ENCODE measurements around the gene PEX14.

The PEX14 gene

DNA sequence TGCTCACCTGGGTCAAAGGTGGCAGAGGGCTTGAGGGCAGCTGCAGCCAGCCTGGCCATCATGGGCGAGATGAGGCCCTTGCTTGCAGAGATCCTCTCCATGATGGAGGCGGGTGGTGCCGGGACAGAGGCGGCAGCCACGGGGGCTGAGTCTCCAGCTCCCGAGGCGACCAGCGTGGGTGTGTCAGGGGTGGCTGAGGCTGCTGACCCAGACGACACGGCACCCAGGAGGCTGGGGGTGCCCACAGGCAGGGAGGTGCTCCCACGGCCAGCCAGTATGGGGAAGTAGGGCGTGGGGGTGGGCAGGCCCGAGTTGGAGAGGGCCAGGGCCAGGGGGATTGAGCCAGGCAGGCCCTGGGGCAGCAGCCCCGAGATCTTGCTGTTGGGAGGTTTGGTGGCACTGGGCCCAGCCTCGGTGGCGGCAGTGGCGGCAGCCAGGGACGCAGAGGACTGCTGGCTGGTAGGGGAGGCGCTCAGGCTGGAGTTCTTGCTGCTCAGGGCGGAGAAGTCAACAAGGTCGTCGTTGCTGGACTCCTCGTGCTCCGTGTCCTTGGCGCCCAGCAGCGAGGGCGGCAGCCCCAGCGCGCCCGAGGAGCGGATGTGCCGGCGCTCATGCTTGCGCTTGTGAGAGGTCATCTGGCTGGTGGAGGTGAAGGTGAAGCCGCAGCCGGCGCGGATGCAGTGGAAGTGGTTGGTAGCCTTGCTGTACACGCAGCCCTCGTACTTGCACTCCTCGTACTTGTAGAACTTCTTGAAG lies 178.8 kb downstream of the PEX14 start:
- H3K27me3 ChIP-seq (ENCODE audit: control insufficient read depth, insufficient read depth, low read length) = peaks cover 37% of the 10 kb centered on the region
- peaks cover 21% of the 10 kb centered on the region for H3K4me1 ChIP-seq (ENCODE audit: control insufficient read depth, low read depth, low read length)
- no peak overlapping the region for H3K4me3 ChIP-seq (ENCODE audit: low read length)
- no peak overlapping the region for H3K27ac ChIP-seq (ENCODE audit: low read length)
- no peaks in the 10 kb centered on the region for H3K9me3 ChIP-seq (ENCODE audit: control insufficient read depth, low read depth, low read length)
- no peaks in the 10 kb centered on the region for H3K36me3 ChIP-seq (ENCODE audit: control insufficient read depth, low read depth, low read length)
- no peak overlapping the region for H3K9ac ChIP-seq (ENCODE audit: low read length)

DNA sequence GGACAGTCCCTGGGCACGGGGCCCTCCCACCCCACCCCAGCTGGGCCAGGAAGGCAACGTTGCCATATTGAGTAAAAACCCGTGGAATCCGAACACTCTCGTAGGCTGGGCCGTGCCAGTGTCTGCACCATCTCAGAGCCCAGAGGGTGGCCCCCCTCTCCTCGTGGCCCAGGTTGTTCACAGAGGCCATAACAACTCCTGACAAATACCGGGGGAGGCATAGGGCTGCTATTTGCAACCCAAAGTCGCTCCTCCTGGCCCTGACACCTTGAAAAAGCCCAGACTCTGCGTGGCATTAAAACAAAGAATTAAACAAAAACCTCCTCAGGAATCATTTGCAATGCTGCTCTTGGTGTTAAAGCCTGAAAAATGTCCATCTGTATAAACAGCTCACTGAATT lies 180.3 kb downstream of the PEX14 start:
- Histone ChIP-seq H3K27me3 (ENCODE audit: control insufficient read depth, insufficient read depth, low read length) (peaks cover 25% of the 10 kb centered on the region), H3K9me3 (ENCODE audit: control insufficient read depth, low read depth, low read length) (no peaks in the 10 kb centered on the region), H3K9ac (ENCODE audit: low read length) (no peak overlapping the region), H3K4me3 (ENCODE audit: low read length) (no peak overlapping the region), H3K27ac (ENCODE audit: low read length) (no peak overlapping the region), H3K36me3 (ENCODE audit: control insufficient read depth, low read depth, low read length) (no peaks in the 10 kb centered on the region), H3K4me1 (ENCODE audit: control insufficient read depth, low read depth, low read length) (peaks cover 12% of the 10 kb centered on the region)

DNA sequence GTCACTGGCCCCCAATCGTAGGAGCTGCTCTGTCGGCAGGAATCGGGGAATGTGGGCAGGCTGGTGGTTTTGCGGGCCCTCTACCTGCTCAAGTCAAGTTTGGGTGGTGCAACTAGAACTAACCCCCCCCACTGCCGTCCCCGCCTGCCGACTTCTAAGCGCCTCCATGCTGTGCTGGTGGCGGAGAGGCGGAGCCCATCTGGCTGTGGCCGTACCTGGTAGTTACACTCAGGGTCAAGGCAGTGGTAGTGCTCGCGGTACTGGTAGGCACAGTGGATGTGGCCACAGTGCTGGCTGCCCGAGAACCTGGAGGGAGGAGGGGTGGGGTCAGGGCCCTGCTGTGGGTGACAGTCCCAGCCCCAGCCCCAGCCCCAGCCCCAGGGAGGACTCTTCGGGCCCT lies 181.7 kb downstream of the PEX14 start:
- H3K27me3 ChIP-seq (ENCODE audit: control insufficient read depth, insufficient read depth, low read length) = peaks cover 11% of the 10 kb centered on the region
- no peak overlapping the region for H3K27ac ChIP-seq (ENCODE audit: low read length)
- no peak overlapping the region for H3K4me3 ChIP-seq (ENCODE audit: low read length)
- H3K9ac ChIP-seq (ENCODE audit: low read length) = no peak overlapping the region
- peaks cover 6% of the 10 kb centered on the region for H3K4me1 ChIP-seq (ENCODE audit: control insufficient read depth, low read depth, low read length)
- no peaks in the 10 kb centered on the region for H3K36me3 ChIP-seq (ENCODE audit: control insufficient read depth, low read depth, low read length)
- H3K9me3 ChIP-seq (ENCODE audit: control insufficient read depth, low read depth, low read length) = no peaks in the 10 kb centered on the region

DNA sequence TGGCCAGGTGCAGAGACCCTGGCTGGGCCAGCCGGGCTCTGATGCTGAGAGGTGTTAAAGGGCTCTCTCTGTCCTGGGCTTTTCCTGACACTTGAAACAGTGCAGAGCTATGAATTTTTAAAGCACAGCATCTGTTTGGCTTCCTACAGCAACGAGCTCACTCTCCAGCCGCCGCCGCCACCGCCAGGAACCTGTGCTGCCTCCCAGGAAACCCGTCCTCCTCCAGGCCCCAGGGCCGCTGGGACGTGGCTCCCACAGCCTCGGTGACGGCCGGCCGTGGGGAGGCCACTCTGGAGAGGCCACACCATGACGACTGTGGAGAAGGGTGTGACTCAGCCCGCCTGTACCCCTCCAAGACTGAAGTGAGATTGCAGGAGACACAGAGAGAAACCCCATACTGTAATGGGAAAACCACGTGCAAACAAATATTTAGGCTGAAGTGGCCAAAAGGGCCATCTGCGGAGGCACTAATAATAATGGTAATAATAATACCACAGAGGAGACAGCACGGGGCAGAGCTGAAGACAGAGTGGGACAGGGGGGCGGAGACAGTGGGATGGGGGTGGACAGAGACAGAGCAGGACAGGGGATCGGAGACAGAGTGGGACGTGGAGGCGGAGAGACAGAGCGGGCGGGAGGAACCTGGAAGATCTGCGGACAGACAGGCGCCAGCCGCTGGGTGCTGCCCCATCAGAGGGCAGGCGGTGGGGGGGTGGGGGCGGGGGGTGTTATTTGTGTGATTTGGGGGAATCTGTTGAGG lies 182.5 kb downstream of the PEX14 start:
- no peak overlapping the region for H3K27ac ChIP-seq (ENCODE audit: low read length)

DNA sequence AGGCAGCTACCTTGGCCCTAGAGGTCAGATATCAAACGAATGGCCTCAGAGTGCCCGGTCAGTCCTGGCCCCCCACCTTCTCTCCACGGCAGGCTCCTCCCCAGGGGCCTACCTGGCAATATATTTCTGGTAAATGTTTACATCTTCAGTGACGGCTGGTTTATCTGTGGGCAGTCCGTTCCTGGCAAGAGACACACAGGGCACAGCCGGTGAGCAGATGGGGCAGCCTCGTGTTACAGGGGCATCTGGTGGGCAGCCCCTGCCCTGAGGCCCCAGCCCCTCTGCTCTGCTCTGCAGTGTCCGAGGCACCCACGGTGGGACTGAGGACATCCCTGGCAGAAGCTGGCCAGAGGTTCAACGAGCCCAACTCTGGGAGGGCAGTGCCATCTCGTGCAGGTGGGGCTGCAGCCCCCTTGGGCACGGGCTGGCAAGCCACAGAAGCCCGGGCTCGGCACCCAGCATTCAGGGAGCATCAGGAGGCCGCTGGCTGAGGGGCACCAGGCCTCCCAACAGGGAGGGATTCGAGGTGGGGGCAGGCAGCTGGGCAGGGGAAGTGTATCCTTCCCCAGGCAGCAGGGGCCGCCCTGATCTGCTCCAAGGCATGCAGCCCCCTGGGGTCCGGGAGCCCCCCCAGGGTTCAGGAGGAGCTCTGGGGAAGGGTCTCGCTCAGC lies 183.8 kb downstream of the PEX14 start:
- Histone ChIP-seq H3K9me3 (ENCODE audit: control insufficient read depth, low read depth, low read length) (no peaks in the 10 kb centered on the region), H3K9ac (ENCODE audit: low read length) (no peak overlapping the region), H3K36me3 (ENCODE audit: control insufficient read depth, low read depth, low read length) (no peaks in the 10 kb centered on the region), H3K4me1 (ENCODE audit: control insufficient read depth, low read depth, low read length) (peaks cover 4% of the 10 kb centered on the region), H3K27me3 (ENCODE audit: control insufficient read depth, insufficient read depth, low read length) (no peaks in the 10 kb centered on the region), H3K27ac (ENCODE audit: low read length) (no peak overlapping the region), H3K4me3 (ENCODE audit: low read length) (no peak overlapping the region)

More for the DNA sequence above, 182.5 kb downstream of the PEX14 start:
- H3K9ac ChIP-seq (ENCODE audit: low read length) = no peak overlapping the region
- H3K4me1 ChIP-seq (ENCODE audit: control insufficient read depth, low read depth, low read length) = no peaks in the 10 kb centered on the region
- H3K27me3 ChIP-seq (ENCODE audit: control insufficient read depth, insufficient read depth, low read length) = peaks cover 2% of the 10 kb centered on the region
- H3K9me3 ChIP-seq (ENCODE audit: control insufficient read depth, low read depth, low read length) = no peaks in the 10 kb centered on the region
- no peak overlapping the region for H3K4me3 ChIP-seq (ENCODE audit: low read length)
- no peaks in the 10 kb centered on the region for H3K36me3 ChIP-seq (ENCODE audit: control insufficient read depth, low read depth, low read length)

DNA sequence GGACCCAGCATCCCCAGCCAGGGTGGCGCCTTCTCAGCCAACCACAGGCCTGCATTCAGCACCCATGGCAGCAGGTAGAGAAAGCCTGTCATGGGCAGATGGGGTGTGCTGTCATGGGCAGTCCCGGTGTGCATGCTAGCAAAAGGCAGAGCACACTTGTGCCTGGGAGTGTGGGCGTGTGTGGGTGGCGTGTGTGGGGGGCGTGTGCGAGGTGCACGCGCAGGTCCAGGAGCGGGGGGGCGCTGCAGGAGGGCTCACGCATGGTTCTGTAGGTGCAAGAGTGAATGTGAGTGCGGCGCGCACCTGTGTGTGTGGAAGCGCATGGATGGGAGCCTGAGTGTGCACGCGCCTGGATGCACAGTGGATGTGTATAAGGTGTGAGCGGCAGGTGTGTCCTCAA lies 184.5 kb downstream of the PEX14 start:
- H3K9me3 ChIP-seq (ENCODE audit: control insufficient read depth, low read depth, low read length) = no peaks in the 10 kb centered on the region
- H3K27ac ChIP-seq (ENCODE audit: low read length) = no peak overlapping the region
- peaks cover 8% of the 10 kb centered on the region for H3K4me1 ChIP-seq (ENCODE audit: control insufficient read depth, low read depth, low read length)
- H3K36me3 ChIP-seq (ENCODE audit: control insufficient read depth, low read depth, low read length) = no peaks in the 10 kb centered on the region
- no peak overlapping the region for H3K4me3 ChIP-seq (ENCODE audit: low read length)
- no peak overlapping the region for H3K9ac ChIP-seq (ENCODE audit: low read length)
- H3K27me3 ChIP-seq (ENCODE audit: control insufficient read depth, insufficient read depth, low read length) = no peaks in the 10 kb centered on the region

DNA sequence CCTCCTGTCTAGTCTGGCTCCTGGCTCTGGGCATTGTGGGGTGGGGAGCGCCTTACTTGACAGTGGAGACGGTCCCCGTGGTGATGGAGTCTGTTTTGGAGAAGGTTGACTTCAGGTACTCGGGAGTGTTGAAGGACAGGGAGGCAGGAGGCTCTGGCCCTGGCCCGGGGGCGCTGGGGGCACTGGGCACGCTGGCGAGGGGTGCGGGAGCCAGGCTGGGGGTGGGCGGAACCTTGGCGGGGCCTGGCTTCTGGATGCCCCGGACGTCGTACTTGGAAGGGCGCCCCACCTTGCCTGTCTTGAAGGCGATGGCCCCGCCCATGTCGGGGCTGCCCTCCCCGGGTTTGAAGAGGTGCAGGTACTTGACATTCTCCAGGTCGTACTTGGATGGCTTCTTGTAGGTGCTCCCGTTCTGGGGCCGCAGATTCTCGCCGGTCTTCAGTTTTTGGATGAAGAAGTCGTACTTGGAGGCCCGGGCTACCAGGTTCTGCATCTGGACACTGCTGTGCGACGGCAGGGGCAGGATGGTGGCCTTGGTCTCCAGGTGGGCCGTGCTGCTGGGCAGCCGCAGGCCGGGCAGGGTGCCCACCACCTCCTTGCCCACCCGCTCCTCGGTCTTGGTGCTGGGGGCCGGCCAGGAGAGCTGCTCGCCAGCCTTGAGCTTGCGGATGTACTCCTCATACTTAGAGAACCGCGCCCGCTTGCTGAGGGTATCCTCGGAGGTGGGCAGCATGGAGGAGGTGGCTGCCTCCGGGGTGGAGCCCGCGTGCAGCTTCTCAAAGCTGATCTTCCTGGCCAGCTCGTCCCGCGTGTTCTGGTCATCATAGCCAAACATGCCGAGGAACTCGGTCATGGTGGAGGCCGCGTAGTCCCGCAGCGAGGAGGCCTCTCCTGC lies 185.1 kb downstream of the PEX14 start:
- no peak overlapping the region for H3K9ac ChIP-seq (ENCODE audit: low read length)
- no peaks in the 10 kb centered on the region for H3K36me3 ChIP-seq (ENCODE audit: control insufficient read depth, low read depth, low read length)
- H3K4me1 ChIP-seq (ENCODE audit: control insufficient read depth, low read depth, low read length) = peaks cover 8% of the 10 kb centered on the region
- H3K4me3 ChIP-seq (ENCODE audit: low read length) = no peak overlapping the region
- no peak overlapping the region for H3K27ac ChIP-seq (ENCODE audit: low read length)
- H3K27me3 ChIP-seq (ENCODE audit: control insufficient read depth, insufficient read depth, low read length) = no peaks in the 10 kb centered on the region
- no peaks in the 10 kb centered on the region for H3K9me3 ChIP-seq (ENCODE audit: control insufficient read depth, low read depth, low read length)

DNA sequence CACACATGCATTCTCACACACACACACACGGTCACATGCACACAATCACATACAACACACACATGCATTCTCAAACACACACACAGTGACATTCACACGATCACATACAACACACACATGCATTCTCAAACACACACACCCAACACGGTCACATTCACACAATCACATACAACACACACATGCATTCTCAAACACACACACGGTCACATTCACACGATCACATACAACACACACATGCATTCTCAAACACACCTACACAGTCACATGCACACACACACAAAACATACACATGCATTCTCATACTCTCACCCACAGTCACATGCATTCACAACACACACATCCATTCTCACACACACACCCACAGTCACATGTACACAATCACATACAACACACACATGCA lies 186.7 kb downstream of the PEX14 start:
- Histone ChIP-seq H3K9me3 (ENCODE audit: control insufficient read depth, low read depth, low read length) (no peaks in the 10 kb centered on the region), H3K27ac (ENCODE audit: low read length) (no peak overlapping the region), H3K27me3 (ENCODE audit: control insufficient read depth, insufficient read depth, low read length) (no peaks in the 10 kb centered on the region), H3K9ac (ENCODE audit: low read length) (no peak overlapping the region), H3K4me1 (ENCODE audit: control insufficient read depth, low read depth, low read length) (peaks cover 8% of the 10 kb centered on the region), H3K4me3 (ENCODE audit: low read length) (no peak overlapping the region), H3K36me3 (ENCODE audit: control insufficient read depth, low read depth, low read length) (no peaks in the 10 kb centered on the region)

DNA sequence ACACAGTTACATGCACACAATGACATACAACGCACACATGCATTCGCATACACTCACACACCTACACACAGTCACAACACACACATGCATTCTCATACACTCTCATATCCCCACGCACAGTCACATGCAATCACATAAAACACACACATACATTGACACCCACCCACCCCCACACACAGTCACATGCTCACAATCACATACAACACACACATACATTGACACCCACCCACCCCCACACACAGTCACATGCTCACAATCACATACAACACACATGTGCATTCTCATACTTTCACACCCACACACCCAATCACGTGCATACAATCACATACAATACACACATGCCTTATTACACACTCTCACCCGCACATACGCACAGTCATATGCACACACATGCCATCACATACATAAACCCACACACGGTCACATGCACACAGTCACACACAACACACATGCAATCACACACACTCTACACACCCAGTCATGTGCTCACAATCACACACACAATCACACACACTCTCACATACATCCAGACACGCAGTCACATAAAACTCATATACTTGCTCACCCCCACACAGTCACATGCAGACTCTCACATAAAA lies 187.4 kb downstream of the PEX14 start:
- Histone ChIP-seq H3K4me1 (ENCODE audit: control insufficient read depth, low read depth, low read length) (peaks cover 8% of the 10 kb centered on the region), H3K9me3 (ENCODE audit: control insufficient read depth, low read depth, low read length) (no peaks in the 10 kb centered on the region), H3K36me3 (ENCODE audit: control insufficient read depth, low read depth, low read length) (no peaks in the 10 kb centered on the region), H3K27me3 (ENCODE audit: control insufficient read depth, insufficient read depth, low read length) (no peaks in the 10 kb centered on the region), H3K9ac (ENCODE audit: low read length) (no peak overlapping the region), H3K27ac (ENCODE audit: low read length) (no peak overlapping the region), H3K4me3 (ENCODE audit: low read length) (no peak overlapping the region)

DNA sequence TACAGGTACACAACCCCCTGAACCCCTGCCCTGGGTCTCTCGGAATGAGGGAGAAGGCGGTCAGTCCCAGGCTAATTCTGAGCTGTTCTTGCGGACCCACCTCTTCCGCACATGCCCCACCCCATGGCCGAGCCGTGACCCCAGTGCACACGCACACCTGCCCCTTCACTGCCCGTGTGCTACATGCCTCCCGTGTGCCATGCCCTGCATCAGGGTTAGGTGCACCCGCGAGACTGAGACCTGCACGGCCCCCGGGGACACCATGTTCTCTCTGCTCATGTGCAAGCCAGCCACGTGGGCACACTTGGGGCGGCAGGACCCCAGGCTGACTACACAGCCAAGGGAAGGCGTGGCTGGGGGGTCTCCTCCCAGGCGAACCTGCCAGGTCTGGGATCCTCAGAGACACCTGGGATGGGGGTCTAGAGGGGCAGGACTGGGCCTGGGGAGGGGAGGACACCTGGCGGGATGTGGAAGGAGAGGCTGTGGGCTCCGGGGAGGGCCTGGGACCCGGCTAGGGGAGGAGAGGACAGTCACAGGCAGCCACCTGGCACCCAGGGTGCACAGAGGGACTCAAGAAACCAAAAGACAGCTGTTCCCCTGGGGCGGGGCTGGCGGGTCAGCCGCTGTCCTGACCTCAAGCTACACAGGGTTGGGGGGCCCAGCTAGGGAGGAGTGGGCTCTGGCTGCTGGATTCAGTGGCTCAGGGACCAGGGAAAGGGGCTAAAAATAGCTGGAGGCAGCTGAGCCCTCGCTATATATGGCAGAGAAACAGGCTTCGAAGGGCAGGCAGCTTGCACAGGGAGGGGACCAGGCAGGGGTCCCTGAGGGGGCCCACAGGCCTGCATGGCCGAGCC lies 188.3 kb downstream of the PEX14 start:
- Histone ChIP-seq H3K9ac (ENCODE audit: low read length) (no peak overlapping the region), H3K27ac (ENCODE audit: low read length) (no peak overlapping the region), H3K4me3 (ENCODE audit: low read length) (no peak overlapping the region), H3K36me3 (ENCODE audit: control insufficient read depth, low read depth, low read length) (no peaks in the 10 kb centered on the region), H3K9me3 (ENCODE audit: control insufficient read depth, low read depth, low read length) (no peaks in the 10 kb centered on the region), H3K4me1 (ENCODE audit: control insufficient read depth, low read depth, low read length) (peaks cover 8% of the 10 kb centered on the region), H3K27me3 (ENCODE audit: control insufficient read depth, insufficient read depth, low read length) (no peaks in the 10 kb centered on the region)
